ENCODE results near the gene CASKIN1.

GRCh38 chr16:2199095-2199494 lies 2.7 kb upstream of the CASKIN1 start:
- no peak for TF ChIP-seq CTCF (IDR thresholded peaks at IDR 0.05)
- TF ChIP-seq POLR2A (IDR thresholded peaks at IDR 0.05) = no peak
